Stimulated activated CD8-positive, alpha-beta memory T cell treated with anti-CD3 and anti-CD28 coated beads, Interleukin-12 subunit alpha, Interleukin-12 subunit beta, amount 100 ng/mL, for 24 hours (primary cell): ENCODE data around the gene HLX.

ENCODE experiments used
- DNase-seq: peaks from one replicate; pipeline ENCODE4 v3.0.0-alpha.2; 2020; ENCODE audit errors: extremely low read depth

Gene HLX

DNA sequence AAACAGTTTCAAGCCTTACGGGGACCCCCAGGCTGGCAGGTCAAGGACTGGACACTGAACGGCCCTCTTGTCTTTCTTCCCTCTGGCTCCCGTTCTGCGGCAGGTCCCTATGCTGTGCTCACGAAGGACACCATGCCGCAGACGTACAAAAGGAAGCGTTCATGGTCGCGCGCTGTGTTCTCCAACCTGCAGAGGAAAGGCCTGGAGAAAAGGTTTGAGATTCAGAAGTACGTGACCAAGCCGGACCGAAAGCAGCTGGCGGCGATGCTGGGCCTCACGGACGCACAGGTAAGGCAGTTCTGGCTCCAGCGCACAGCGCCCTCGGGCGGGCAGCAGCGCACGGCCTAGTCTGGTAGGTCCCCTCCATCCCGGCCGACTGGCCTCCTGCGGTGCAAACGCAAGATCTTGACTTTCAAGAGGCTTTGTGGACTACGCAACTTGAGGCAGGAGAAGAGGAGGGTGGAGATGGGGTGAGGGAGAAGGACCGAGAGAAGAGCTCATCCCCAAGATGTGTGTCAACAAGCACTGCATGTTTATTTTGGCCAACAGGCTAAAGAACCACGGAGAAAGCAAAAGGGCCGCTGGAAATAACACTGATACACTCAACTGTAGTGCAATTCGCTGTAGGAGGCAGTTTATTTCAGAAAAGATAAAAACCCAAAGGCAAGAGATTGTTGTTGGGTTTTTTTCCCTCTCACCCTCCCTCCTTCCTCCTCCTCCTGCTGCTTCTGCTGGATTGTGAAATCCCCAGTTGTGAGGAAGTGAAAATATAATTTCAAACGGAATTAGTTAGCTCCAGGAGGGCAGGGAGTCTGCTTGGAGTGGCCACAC, 3.0 kb downstream of the HLX start:
- DNase-seq, result no peak

DNA sequence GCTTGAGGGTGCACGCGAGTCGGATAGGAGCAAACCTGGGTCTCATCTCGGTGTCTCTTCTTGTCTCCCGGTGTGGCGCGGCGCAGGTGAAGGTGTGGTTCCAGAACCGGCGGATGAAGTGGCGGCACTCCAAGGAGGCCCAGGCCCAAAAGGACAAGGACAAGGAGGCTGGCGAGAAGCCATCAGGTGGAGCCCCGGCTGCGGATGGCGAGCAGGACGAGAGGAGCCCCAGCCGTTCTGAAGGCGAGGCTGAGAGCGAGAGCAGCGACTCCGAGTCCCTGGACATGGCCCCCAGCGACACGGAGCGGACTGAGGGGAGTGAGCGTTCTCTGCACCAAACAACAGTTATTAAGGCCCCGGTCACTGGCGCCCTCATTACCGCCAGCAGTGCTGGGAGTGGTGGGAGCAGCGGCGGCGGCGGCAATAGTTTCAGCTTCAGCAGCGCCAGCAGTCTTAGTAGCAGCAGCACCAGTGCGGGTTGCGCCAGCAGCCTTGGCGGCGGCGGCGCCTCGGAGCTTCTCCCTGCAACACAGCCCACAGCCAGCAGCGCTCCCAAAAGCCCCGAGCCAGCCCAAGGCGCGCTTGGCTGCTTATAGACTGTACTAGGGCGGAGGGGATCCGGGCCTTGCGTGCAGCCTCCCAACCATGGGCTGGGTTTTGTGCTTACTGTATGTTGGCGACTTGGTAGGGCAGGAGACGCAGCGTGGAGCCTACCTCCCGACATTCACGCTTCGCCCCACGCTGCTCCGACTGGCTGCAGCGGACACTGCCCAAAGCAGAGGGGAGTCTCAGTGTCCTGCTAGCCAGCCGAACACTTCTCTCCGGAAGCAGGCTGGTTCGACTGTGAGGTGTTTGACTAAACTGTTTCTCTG, 5.1 kb downstream of the HLX start:
- DNase-seq, result no peak

DNA sequence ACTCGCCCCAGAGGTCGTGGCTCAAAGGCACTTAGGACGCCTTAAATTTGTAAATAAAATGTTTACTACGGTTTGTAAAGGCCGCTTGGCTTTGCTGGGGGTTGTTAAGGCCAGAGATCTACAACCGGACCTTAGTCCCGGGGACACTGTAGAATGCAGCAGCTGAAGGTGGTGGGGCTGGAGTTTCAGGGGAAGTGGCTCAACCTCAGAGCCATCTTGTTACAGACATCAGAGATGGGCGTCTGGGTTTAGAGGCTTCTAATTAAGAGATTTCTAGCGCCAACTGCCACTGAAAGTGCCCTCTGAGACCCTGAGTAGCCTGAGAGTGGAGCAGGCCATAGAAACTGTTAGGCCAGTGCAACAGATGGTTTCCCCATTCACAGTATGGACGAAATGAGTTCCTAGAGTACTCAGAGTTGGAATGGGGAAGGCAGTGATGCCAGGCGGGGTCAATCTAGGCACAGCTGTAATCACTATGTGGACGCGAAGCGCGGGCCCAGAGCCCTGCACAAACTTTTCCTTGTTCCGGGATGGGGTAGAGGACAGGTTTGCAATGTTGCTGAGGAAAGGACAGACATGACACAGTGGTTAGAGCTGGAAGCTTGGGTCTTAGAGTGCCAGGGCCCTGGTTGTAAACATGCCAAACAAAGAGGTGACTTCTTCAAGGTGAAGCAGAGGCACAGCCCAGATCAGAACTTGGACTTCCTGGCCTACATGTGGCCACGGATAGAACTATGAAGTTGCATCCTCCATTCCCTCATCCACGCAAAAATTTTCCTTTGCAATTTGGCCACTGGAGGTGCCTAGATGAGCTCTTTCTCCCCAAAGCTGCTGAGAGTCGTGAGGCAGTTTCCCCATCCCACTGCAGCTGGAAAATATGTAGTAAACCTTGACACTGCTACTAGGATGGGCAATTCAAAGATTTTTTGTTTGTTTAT, 6.0 kb downstream of the HLX start:
- DNase-seq, result no peak

DNA sequence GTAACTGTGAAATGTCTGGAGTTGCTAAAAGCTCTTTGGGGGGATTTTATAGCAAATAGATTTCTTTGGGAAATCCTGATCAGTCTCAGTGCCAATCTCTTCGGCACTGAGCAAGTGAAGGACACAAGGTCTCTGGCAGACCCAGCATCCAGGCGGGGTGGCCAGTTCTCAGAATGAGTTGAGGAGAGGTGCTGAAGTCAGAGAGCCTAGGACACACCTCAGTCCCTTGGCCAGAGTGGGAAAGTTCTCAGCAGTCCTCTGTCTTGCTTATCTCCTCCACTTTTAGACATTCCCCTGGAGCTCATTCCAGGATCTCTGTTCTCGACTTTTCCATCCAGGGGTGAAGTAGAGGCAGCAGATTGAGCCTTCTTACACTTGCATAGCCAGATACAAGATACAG, 6.7 kb downstream of the HLX start:
- DNase-seq, result no peak

DNA sequence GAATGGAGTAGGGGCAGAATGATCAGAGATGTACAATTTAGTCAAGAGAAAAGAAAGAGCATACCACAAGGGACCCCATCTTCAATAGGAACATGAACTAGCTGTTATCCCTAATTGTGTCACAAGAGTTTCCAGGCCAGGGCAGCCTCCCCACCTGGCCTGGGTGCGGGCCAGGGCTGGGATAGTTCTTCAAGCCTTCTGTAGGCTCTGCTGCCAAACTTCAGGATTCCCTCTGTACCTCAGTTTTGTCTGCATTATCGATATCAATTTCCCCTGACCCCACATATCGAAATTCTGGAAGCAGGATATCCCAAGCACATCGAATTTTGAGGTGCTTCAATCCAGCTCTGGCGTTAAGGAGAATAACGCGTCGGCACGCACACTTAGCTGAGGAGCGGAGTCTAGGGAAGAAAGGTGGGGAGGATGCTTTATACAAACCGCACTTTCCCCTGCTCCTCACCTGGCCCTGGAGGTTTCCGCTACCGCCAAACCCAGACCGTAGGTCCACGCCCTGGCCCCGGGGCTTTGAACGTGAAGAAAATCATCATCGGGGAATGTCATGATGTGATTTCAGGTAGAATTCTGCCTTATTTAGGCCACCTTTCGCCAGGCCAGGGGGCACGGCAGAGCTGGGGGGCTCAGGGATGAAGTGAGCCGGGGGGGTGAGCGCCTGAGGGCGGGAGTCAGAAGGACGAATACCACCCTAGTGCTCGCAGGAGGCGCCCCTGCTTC, 7.4 kb downstream of the HLX start:
- DNase-seq, result no peak

DNA sequence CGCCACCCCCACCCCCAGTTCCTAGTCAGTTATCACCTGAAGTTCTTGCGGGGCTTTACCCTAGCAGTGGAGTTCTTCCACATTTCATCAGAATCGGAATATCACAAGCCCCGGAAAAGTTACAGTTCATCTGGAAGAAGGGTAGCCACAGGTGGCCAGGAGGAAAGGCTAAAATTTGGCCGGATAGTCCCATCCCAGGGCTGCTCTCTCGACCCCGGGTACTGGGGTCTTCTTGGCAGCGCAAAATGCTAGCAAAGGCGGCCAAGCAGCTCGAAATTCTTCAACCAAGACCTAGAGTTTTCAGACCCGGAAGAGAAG, 7.9 kb downstream of the HLX start:
- DNase-seq, result no peak

DNA sequence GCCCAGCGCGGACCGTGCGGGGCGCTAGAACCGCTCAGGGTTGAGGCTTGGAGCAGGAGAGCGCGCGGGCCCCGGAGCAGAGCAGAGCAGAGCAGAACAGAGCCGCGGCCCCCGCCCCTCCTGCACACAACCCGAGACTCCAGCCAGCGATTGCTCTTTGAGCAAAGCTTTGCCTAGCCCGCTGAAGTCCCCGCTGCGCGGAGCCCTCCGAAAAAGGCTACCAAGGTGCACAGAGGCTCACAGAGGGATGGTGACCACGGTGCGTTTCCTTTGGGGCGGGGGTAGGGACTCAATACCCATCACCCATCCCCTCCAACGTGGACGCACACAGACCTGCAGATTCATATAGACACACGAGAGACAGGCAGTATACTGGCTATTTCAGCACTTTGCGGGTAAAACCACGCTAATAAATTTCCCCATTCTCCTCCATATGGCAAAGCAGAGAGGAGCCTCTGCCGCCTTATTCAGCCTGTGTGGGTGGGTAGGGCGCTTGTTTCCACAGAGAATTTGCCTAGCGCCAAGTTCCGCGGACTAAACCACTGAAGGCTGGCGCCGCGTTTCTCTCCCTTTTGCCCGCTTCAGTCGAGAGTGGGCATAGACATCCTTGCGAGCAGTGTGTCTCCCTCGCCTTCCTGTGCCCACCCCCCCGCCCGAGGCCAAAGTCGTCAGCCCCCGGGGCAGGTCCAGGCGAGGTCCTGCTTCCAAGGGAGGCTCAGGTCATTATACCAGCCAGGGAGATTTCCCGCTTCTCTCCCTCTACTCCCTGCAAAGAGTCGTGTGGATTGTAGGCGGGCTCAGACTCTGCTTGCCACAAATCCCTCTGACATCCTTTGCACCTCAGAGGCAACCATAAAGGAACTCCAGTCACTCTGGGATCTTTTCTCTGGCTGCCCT, 8.5 kb downstream of the HLX start:
- no peak for DNase-seq

DNA sequence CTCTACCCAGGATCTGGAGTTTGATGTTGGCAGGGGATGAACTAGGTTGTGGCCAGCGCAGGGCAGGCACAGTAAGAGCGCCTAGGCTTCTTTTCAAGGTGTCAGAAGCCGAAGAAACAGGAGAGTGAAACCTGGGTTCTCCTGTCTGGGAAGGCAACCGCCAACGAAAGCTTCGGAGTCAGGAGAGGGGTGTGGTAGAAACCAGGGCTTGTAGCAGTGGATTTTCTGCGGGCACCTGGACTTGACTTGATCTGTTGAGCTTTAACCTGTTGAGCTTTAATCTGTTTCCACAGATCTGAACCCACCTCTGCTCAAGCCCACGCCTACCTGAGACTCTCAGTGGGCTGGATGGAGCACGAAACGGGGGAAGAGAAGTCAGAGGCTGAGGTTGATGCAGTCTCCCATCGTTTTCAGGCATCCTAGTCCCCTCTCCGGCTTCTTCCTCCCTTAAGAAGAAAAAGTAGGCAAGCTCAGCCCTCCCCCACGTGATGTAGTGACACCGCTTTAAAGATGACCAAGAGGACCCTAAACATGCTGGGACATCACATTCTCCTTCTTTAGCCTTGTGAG, 9.3 kb downstream of the HLX start:
- DNase-seq, result no peak

DNA sequence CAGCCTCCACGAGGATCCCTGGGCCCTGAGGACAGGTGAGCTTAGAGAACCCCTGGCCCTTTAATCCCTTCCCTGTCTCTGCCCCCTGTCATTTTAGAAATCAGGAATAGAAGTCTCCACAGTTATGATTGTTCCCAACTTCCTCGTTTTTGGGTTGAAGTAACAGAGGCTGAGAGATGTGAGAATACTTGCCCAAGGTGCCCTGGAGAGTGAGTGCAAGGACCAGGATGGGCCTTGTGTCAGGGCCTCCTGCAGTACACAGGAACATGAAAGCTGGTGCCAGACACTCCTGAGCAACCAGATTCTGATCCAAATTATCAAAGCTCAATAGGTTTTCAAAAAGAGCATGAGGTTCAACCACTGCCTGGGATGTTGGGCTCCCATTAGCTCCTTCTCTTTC, 10.1 kb downstream of the HLX start:
- DNase-seq, result no peak

DNA sequence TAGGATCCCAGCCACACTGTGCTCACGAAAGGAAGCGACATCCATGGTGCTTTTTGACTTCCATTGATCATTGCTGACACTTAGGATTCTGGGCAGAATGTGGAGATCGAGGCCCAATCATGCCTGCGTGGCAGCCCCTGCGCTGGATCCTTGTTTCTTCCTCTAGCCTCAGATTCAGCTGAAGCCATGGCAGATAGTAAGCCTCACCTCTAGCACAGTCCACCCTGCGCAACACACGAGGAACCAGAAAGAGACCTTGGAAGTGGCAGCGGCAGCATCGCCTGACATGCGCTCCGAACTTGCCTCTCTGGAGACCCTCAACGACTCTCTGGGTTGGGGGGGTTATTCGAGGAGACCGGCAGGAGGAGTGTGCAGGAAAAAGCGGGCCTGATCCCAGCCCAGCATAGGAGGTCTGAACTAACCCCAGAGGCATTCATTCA, 10.6 kb downstream of the HLX start:
- no peak for DNase-seq

DNA sequence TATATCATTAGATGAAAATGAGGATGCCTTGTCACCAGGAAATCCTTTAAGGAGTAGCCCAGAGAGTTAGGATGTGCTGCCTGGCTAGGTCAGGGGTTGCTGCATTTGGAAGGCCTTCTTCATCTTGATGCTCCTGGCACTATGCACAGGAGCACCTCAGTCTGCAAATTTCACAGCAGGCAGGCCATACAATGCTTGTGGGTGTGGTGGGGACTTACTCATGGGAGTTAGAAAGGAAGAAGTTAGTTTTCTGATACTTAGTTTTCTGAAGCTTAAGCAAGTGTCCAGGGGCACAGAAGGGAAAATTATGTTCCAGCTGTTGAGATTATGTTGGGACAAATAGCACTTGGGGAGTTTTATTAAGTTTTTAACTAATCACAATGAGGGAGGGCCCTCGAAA, 11.4 kb downstream of the HLX start:
- DNase-seq, result no peak

DNA sequence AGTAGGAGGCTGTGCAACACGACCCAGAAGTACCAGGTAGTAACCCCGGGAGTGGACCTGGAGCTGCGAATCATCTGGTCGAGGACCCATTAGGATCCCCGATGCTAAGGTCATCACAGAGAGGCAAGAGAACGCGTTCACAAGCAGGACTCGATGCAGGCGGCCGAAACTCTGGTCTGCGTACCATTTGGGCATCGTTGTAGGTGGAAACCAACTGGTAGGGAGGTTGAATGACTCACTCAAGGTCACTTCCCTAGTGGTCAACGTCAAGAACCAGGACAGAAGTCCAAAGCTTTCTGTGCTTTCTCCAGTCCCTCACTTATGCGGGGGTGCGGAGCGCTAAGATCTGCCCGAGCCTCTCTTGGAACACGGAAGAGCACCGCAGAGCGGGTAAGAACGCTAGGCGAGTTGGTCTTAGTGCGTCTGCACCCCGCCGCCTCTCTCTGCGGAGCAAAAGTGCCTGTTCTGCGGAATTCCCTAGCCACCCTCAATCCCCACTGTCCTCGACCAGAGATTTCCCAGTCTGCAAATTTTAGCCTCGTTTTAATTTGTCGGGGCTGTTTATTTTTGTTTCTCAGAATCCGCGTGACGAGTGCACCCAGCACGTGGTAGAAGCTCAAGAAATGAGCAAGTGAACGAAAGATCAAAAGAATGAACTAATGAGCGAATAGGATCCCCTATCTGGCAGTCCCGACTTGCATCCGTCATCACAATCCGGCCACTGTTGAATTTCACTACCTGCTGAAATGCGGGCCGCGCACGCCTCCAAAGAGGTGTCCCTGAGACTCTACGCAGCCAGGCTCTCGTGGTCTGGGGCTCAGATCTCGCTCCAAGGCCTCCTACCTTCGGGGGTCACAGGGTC, 12.2 kb downstream of the HLX start:
- DNase-seq, result no peak

DNA sequence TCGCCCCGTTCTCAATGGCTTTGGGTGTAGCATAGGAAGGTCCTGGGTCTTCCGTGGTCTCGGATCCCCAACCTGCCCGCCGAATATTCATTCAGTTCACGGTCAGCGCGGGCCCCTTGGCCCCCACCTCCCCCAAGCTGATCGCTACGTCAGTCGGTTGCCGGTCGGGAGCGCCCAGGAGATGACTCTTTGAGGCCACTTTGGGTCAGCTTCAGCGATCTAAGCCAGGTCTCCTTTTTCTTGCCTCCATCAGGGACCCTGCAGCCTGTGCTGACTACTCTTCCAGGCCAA, 12.8 kb downstream of the HLX start:
- no peak for DNase-seq

DNA sequence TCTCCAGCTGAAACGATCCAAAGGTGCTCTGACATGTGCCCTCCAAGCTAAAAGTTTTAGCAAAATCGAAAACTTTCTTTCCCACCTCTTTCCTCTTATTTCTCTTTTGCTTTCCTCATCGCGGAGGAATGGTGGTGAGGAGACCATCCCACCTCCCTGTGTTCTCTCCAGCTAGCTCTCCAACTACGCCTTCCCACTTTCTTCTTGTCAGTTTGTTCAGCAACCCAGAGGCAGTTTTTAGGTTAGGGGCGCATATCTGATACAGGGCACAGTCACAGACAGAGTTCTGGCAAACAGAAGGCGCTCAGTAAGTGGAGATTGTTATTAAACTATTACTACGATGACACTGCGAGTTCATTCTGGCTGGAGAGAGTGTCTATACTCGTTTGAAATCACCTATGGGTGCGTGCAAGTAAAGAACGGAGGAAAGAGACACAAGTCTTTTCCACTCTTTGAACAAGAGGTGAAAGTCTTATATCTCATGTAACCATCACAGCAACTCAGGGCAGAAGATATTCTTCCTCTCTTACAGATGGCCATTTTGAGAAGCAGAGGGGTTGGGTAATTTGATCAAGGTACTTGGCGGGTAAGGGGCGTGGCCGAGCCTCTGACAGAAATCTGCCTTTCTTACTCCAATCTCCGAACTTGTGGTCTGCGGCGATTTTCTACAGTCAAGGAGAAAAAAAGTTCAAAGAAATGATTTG, 13.9 kb downstream of the HLX start:
- no peak for DNase-seq

DNA sequence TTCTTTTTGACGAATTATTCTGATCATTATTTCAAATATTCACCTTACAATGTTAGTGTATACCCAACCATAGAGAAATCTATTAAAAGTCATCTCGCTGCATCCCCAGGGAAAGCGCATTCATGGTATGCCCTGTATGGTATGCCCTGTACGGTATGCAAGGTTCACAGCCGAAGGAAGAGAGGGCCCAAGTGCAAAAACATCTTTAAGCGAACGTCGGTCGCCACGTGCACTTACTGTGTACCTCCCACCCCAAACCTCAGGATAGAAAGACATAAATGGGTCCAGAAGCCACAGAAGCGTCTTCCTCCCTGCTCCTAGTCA, 14.4 kb downstream of the HLX start:
- DNase-seq, result no peak

DNA sequence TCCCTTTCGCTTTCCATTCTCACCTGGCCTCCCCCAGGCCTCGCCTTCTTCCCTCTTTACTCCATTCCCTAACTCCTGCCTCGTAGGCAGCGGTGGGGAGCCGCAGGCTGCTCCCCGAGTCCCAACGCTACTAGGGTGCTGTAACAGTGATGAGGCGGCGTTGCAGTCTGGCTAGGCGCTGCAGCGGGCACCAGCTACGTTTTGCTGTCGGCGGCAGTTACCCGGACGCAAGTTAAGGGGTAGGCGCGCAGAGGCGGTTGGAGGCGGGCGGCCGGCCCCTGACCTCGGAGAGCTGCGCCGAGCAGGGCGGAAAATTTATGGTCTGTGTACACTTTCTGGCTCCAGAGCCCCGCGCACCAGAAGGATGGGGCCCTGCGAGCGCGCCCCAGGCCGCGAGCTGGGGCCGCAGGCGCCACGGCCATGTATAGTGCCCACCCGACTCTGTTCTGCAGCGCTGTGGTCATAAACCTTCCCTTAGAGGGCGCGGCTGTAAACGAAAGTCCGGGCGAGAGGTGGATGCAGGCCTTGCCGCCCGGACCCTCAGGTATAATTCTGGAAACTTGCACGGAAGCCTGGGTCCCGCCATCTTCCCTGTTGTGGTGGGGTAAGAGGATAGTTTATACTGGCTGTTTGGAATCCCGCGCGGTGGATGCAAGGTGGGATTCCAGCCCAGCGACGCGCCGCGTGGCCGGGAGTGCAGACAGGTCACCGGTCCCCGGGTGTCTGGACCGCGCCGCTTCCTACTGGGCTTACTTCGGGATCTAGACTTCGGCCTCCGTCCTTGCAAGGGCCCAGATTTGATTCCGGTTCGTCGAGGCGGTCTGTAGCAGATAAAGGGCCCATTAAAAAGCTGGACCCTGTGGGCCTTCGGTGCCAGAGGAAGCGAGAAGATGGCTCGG, 15.0 kb downstream of the HLX start:
- no peak for DNase-seq

DNA sequence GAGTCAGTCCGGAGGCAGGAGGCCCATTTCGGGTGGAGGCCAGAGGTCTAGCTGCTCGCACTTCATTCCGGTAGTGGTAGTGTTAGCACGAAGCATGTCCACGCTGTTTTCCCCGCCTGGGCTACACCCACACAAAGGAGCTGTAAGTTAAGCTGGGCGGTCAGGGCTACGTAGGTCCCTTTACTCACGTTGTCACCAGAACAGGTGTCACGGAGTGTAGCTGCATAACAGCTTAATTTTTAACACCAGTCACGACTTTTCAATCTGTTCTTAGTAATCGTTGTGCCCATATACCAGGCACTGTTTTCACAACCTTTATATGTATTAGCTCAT, 15.6 kb downstream of the HLX start:
- no peak for DNase-seq

DNA sequence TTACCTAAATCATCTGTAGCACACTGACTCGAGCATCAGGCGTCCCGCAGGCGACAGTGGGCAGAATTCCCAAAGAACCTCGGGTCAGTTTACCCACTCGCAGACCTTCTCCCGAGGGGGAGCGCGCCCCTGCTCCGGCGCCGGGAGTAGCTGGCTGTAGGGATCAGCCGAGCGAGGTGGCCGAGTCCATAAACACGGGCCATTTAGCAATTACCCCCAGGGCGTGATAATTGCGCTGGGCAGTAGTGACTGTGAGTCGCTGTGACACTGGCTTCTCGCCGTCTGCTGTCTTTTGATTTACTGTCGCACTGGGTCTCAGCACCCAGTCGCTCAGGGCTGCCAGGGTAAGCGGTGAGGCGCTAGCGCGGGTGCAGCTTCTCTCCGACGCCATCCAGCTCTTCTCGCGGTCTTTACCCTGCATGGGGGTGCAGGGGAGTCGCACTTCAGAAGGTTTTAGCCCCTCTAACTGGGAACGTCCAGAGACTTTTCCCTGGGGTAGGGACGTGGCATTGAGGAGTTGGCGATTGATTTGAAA, 16.2 kb downstream of the HLX start:
- DNase-seq, result no peak
